Heart right ventricle (tissue), 16 donors: ENCODE results near the gene LST1. TPM values are rescaled to one million over a fixed set of nuclear protein-coding genes. Genes with fewer than 3 reads are reported as not detected.

Source experiments
- ATAC-seq, 8 donors: fragments of 200-7000 bp; cut with Tn5 transposase; one replicate each; pipeline ENCODE4 v1.9.1; 2020; ENCODE audit warnings: mild to moderate bottlenecking in 8 of 8, moderate library complexity in 8 of 8, moderate number of reproducible peaks in 1 of 8
- DNase-seq, 2 donors: peaks; one replicate each; pipeline ENCODE4 v3.0.0-alpha.2; 2020
- H3K27ac ChIP-seq, 10 donors: fragments of 200-600 bp; sonication (generic) in 2 of 10; one replicate each; pipeline versions ENCODE4 v1.5.0 to v1.8.0; 2020 to 2022; ENCODE audit warnings: mild to moderate bottlenecking in 3 of 10
- H3K27me3 ChIP-seq, 7 donors: fragments of 200-600 bp; one replicate each; pipeline ENCODE4 v1.8.0; 2021 to 2022; ENCODE audit warnings: mild to moderate bottlenecking in 2 of 7
- H3K36me3 ChIP-seq, 9 donors: fragments of 200-600 bp; sonication (generic) in 1 of 9; one replicate each; pipeline versions ENCODE4 v1.5.0 to v1.8.0; 2020 to 2022; ENCODE audit warnings: mild to moderate bottlenecking in 2 of 9
- H3K4me1 ChIP-seq, 9 donors: fragments of 200-600 bp; sonication (generic) in 1 of 9; one replicate each; pipeline versions ENCODE4 v1.5.0 to v1.8.0; 2020 to 2022; ENCODE audit warnings: mild to moderate bottlenecking in 4 of 9
- H3K4me3 ChIP-seq, 10 donors: fragments of 200-600 bp; sonication (generic) in 2 of 10; one replicate each; pipeline versions ENCODE4 v1.5.0 to v1.8.0; 2020 to 2022; ENCODE audit warnings: mild to moderate bottlenecking in 7 of 10, moderate library complexity in 2 of 10
- H3K9me3 ChIP-seq, 11 donors: fragments of 200-600 bp in 10 of 11; sonication (generic) in 2 of 11; one replicate each; pipeline versions ENCODE4 v1.5.0 to v1.8.0; 2013 to 2022; ENCODE audit warnings: mild to moderate bottlenecking in 2 of 11, control low read depth in 1 of 11, moderate library complexity in 1 of 11
- CTCF ChIP-seq, 9 donors: fragments of 200-600 bp; sonication (generic) in 2 of 9; IDR thresholded peaks; one replicate each; pipeline versions ENCODE4 v1.5.0 to v1.8.0; 2021 to 2022; ENCODE audit warnings: antibody characterized with exemption in 9 of 9, mild to moderate bottlenecking in 5 of 9, moderate library complexity in 1 of 9
- WGBS, 2 donors: extraction: QIAGEN DNeasy Blood & Tissue Kit; methylation state at CpG; one replicate each; pipeline ENCODE4 v1.1.7; 2013; ENCODE audit warnings: inconsistent platforms in 1 of 2; 5-methylcytosine and 5-hydroxymethylcytosine counted together
- intact Hi-C, 10 donors: fragments of 100-400 bp; cut with DNase I; formaldehyde crosslinking; loops; one replicate each; pipeline versions ENCODE4 v1.11.1 to v1.14.2; 2022
- polyA plus RNA-seq, 2 donors: library from polyadenylated mRNA; stranded (reverse); fragments of 200-250 nt; gene quantifications; one replicate each; pipeline ENCODE4 v1.2.3, GENCODE V29; 2013
- total RNA-seq, 10 donors: library from RNA; stranded (reverse); fragmentation: NEBNext Ultra II Directional in 3 of 10; extraction: Animal tissue kit (Norgen Biotek cat#: 25700) in 3 of 10; gene quantifications; one replicate each; pipeline versions ENCODE4 v1.2.1 to v1.2.4, GENCODE V29; 2021 to 2023
- donor health status: Arrhythmogenic right ventricular cardiomyopathy.
- donor health status: ischemic (EF 13 %, LVEDD 7.1; RV severe dilation, severe dysfunction).
- donor health status: healthy with polysubstance abuse.
- donor health status: DM: no; HTN: yes; CAD: no.
- donor health status: DM: no; HTN: no; CAD: no.
- donor health status: ischemic (EF 25% LVEDD 6.9; RV normal size, moderate dysfunction).
- donor health status: ischemic (EF 25% LVEDD 5.7; RV mildly dilated, moderate dysfunction).
- donor health status: healthy.
- donor health status: DM: yes; HTN: yes; CAD: no.
- donor health status: Ischemic cardiomyopathy.
- donor health status: ischemic (EF 35%, LVEDD 5.7; RV mildly dilated, moderate dysfunction).
- donor health status: nonischemic (EF 11% LVEDD 7.7; RV severe dilation, severe dysfunction).
- donor health status: DM: yes; HTN: yes; CAD: no.
- donor health status: PGD.
- donor health status: ischemic (EF 29% LVEDD 5.4; RV normal size, mild dysfunction).
- donor health status: nonischemic (EF 23%, LVEDD 6.1; RV moderate dilation, normal function).

LST1 gene
- total and polyA plus RNA-seq, 12 donors: 2.6 to 35.6 (median 5.1) TPM

DNA sequence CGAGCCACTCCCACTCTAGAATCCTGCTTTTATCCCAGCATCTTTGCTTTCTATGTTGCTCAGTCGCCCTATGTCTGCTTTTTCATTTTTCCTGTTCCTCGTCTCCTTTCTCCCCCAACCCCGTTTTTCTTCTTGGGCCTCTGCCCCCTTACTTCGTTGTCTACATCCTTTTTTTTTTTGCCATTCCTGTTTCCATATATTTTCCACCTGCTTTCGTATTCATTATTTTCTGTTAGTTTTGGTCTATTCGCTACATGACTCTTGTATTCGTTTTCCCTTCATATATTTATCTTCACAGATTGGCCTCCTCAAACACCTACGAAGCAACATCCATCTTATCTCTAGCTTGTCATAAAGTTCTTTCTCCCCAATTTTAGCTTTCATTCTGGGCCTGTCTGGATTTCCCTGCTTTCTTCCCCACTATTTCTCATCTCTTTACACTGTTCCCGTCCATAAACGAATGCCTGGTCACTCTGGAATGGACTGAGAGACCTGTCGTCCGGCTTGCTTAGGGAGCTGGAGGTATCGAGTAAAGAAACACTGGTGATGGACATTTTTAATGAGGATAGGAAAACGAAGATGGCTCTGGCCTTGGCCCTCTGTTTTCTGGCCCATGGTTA, 35.4 kb downstream of the LST1 start:
- 6 to 8% methylated on average over 15 of the region's 15 CpGs for WGBS, 2 donors
- no peaks in the 10 kb centered on the region for H3K27me3 ChIP-seq
- peaks cover 0 to 42% (median 29%) of the 10 kb centered on the region in 9 donors for H3K36me3 ChIP-seq
- DNase-seq (no peak), ATAC-seq (no peak)
- peak overlapping the region; percentile 83 to 99 (median 96) for H3K27ac ChIP-seq
- peaks cover 0 to 24% (median 21%) of the 10 kb centered on the region in 9 donors for H3K4me1 ChIP-seq
- H3K9me3 ChIP-seq: no peaks in the 10 kb centered on the region
- H3K4me3 ChIP-seq: peak overlapping the region; percentile 68 to 99 (median 80)
- intact Hi-C loops: loop anchor here in 2 of 10 donors (2.0 to 5.0 kb wide), 2 partner anchors 31 to 276 kb away; partner anchors contain the start of genes BAG6 (in 1 of the 2) and EHMT2 (in 1 of the 2)
- no peak for TF ChIP-seq CTCF (IDR thresholded peaks at IDR 0.05)

DNA sequence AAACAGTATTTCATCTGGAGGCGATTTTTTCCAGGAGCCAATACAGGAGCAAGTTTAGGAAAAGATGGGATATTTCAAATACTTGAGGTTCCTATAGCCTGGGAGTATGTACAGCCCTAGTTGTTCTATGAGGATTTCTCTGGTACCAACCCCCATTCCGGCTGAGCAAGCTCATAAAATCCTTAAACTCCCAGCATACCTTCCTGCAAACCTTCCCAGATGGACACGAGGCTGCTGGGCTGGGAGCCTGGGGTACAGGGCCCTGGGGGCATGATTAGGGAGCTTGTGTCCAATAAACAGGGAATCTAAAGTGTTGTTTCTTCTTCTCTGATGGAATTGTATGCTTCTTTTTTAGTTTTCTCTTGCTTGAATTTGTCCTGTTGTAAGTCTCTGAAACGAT, 35.9 kb downstream of the LST1 start:
- intact Hi-C loops: loop anchor here in 2 of 10 donors (2.0 to 5.0 kb wide), 2 partner anchors 31 to 275 kb away; partner anchors contain the start of genes BAG6 (in 1 of the 2) and EHMT2 (in 1 of the 2)
- WGBS, 2 donors: 21 to 26% methylated on average over 4 of the region's 4 CpGs
- Histone ChIP-seq H3K9me3 (no peaks in the 10 kb centered on the region), H3K27ac (peak overlapping the region in 8 of 10 donors; percentile 12 to 99 (median 95)), H3K36me3 (peaks cover 0 to 48% (median 35%) of the 10 kb centered on the region in 9 donors), H3K4me1 (peaks cover 0 to 24% (median 21%) of the 10 kb centered on the region in 9 donors), H3K4me3 (peak overlapping the region in 8 of 10 donors; percentile 70 to 99 (median 86)), H3K27me3 (no peaks in the 10 kb centered on the region)
- no peak for DNase-seq
- no peak for ATAC-seq
- no peak for TF ChIP-seq CTCF (IDR thresholded peaks at IDR 0.05)

- Histone ChIP-seq H3K27me3 (no peaks in the 10 kb centered on the region), H3K9me3 (no peaks in the 10 kb centered on the region), H3K4me3 (peak overlapping the region in 2 of 10 donors; percentile 74 to 79), H3K4me1 (peaks cover 0 to 24% (median 21%) of the 10 kb centered on the region in 9 donors), H3K27ac (peak overlapping the region in 5 of 10 donors; percentile 12 to 99 (median 95)), H3K36me3 (peaks cover 0 to 55% (median 42%) of the 10 kb centered on the region in 9 donors)
- TF ChIP-seq CTCF (IDR thresholded peaks at IDR 0.05): no peak
- 44 to 57% methylated on average over 10 of the region's 10 CpGs for WGBS, 2 donors
- intact Hi-C loops: loop anchor here in 1 of 10 donors (5.0 kb wide), 1 partner anchor 275 kb away; the partner anchor contains the start of gene EHMT2
- DNase-seq (no peak), ATAC-seq (no peak)
Observed at GRCh38 chr6:31622684-31623091, 36.6 kb downstream of the LST1 start.

DNA sequence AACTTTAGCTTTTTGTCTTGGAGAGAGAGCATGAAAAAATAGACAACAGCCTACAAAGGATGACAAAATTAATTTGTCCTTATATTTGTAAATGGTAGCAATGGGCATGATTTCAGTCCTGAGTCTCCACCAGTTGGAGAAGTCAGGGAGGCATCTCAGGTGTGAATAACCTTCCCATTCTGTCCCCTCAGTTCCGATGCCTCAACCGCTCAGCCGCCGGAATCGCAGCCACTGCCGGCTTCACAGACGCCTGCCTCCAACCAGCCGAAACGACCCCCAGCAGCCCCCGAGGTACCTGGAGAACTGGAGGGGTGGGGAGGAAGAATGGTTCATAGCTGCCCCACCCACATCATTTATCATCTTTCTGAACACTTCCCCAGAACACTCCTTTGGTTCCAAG, 38.0 kb downstream of the LST1 start:
- 92 to 93% methylated on average over 10 of the region's 10 CpGs for WGBS, 2 donors
- Histone ChIP-seq H3K4me3 (no peak overlapping the region), H3K36me3 (peaks cover 4 to 69% (median 56%) of the 10 kb centered on the region in 9 donors), H3K27me3 (no peaks in the 10 kb centered on the region), H3K27ac (no peak overlapping the region), H3K4me1 (peaks cover 0 to 24% (median 21%) of the 10 kb centered on the region in 9 donors), H3K9me3 (no peaks in the 10 kb centered on the region)
- ATAC-seq (no peak), DNase-seq (no peak)
- no peak for TF ChIP-seq CTCF (IDR thresholded peaks at IDR 0.05)
- intact Hi-C loops: loop anchor here in 1 of 10 donors (5.0 kb wide), 1 partner anchor 273 kb away; the partner anchor contains the start of gene EHMT2
